Measurements from ENCODE around the gene ESR1.
A peak's percentile ranks its signal among the peaks of the same experiment; 100 is the strongest.

ESR1 gene

DNA sequence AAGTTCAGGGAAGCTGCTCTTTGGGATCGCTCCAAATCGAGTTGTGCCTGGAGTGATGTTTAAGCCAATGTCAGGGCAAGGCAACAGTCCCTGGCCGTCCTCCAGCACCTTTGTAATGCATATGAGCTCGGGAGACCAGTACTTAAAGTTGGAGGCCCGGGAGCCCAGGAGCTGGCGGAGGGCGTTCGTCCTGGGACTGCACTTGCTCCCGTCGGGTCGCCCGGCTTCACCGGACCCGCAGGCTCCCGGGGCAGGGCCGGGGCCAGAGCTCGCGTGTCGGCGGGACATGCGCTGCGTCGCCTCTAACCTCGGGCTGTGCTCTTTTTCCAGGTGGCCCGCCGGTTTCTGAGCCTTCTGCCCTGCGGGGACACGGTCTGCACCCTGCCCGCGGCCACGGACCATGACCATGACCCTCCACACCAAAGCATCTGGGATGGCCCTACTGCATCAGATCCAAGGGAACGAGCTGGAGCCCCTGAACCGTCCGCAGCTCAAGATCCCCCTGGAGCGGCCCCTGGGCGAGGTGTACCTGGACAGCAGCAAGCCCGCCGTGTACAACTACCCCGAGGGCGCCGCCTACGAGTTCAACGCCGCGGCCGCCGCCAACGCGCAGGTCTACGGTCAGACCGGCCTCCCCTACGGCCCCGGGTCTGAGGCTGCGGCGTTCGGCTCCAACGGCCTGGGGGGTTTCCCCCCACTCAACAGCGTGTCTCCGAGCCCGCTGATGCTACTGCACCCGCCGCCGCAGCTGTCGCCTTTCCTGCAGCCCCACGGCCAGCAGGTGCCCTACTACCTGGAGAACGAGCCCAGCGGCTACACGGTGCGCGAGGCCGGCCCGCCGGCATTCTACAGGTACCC, at the start of gene ESR1:
Gene ESR1, plus strand, starts transcription at position 170 of the 858 bp plus-strand sequence. Its CDS starts 231 bp downstream, at position 401.
- H3K9me3 Mint-ChIP-seq, result no peaks in the 10 kb centered on the region
- H3K4me3 Mint-ChIP-seq, result peak within 1 kb of the TSS; percentile 58
- ATAC-seq (replicated peaks; ENCODE audit: extremely low read depth, poor library complexity, severe bottlenecking), result no peak
- H3K27me3 Mint-ChIP-seq, result peaks cover 85% of the 10 kb centered on the region
- H3K4me1 Mint-ChIP-seq, result peaks cover 13% of the 10 kb centered on the region
- no peaks in the 10 kb centered on the region for H3K36me3 Mint-ChIP-seq (ENCODE audit: insufficient read depth)
- no peak for DNase-seq (ENCODE audit: low spot score in 2 of 2)
- H3K27ac Mint-ChIP-seq (ENCODE audit: low read depth), result no peak within 1 kb of the TSS

DNA sequence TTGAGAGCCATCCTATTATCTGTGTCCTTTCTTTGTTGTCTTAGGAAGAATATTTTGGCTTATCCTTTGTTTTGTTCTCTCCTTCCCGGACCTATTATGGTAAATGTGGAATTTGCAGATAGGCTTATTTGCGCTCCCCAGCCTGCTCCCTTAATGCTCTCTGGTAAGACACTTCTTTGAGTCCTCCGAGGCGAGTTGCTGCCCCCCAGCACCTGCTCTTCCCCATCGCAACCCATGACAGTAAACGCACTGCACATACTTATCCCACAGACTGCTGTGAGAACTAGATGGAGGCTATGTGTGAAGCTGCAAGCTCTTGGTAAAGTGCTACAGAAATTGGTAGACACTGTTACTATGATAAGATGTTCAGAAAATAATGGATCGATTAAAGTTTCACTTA, 47.0 kb upstream of the ESR1 start:
- no peaks in the 10 kb centered on the region for H3K36me3 Mint-ChIP-seq (ENCODE audit: insufficient read depth)
- DNase-seq (ENCODE audit: low spot score in 2 of 2) (no peak), ATAC-seq (replicated peaks; ENCODE audit: extremely low read depth, poor library complexity, severe bottlenecking) (no peak)
- H3K27me3 Mint-ChIP-seq, result peaks cover 10% of the 10 kb centered on the region
- no peak overlapping the region for H3K27ac Mint-ChIP-seq (ENCODE audit: low read depth)
- no peak overlapping the region for H3K4me3 Mint-ChIP-seq
- H3K4me1 Mint-ChIP-seq, result peaks cover 8% of the 10 kb centered on the region
- no peaks in the 10 kb centered on the region for H3K9me3 Mint-ChIP-seq

DNA sequence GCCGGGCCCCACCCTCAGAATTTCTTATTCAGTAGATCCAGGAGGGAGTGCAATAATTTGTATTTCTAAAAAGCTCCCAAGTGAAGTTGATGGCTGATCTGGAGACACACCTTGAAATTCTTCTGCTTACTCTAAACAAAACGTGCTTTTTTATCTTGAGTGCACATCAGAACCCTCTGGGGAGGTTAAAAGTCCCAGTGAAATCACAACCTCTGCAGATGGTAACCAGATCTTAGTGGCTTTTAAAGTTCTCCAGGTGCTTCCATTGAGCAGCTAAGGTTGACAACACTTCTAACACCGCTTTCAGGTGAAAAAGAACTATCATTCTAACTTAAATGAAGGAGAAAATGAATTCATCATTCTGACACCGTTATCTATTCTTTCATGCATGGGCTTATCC, 45.6 kb upstream of the ESR1 start:
- H3K9me3 Mint-ChIP-seq, result no peaks in the 10 kb centered on the region
- peaks cover 14% of the 10 kb centered on the region for H3K27me3 Mint-ChIP-seq
- DNase-seq (ENCODE audit: low spot score in 2 of 2) (no peak), ATAC-seq (replicated peaks; ENCODE audit: extremely low read depth, poor library complexity, severe bottlenecking) (no peak)
- peaks cover 8% of the 10 kb centered on the region for H3K4me1 Mint-ChIP-seq
- no peak overlapping the region for H3K4me3 Mint-ChIP-seq
- no peaks in the 10 kb centered on the region for H3K36me3 Mint-ChIP-seq (ENCODE audit: insufficient read depth)
- no peak overlapping the region for H3K27ac Mint-ChIP-seq (ENCODE audit: low read depth)

DNA sequence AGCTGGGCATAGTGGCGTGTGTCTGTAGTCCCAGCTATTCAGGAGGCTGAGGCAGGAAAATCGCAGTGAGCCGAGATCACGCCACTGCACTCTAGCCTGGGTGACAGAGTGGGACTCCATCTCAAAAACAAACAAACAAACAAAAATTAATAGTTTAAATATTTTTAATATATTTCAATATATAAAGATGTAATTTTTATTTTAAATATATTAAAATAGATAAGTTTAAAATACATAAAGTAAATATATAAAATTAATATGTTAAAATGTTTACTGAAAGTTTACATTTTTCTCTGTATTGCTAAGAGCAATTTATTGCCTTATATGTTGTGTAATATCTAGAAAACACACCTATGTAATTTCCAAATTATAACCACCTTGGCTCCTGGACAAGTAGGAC, 44.7 kb upstream of the ESR1 start:
- Mint-ChIP-seq H3K27me3 (peaks cover 24% of the 10 kb centered on the region), H3K4me1 (peaks cover under 1% of the 10 kb centered on the region), H3K27ac (ENCODE audit: low read depth) (no peak overlapping the region), H3K9me3 (no peaks in the 10 kb centered on the region), H3K36me3 (ENCODE audit: insufficient read depth) (no peaks in the 10 kb centered on the region), H3K4me3 (no peak overlapping the region)
- ATAC-seq (replicated peaks; ENCODE audit: extremely low read depth, poor library complexity, severe bottlenecking) (no peak), DNase-seq (ENCODE audit: low spot score in 2 of 2) (no peak)

DNA sequence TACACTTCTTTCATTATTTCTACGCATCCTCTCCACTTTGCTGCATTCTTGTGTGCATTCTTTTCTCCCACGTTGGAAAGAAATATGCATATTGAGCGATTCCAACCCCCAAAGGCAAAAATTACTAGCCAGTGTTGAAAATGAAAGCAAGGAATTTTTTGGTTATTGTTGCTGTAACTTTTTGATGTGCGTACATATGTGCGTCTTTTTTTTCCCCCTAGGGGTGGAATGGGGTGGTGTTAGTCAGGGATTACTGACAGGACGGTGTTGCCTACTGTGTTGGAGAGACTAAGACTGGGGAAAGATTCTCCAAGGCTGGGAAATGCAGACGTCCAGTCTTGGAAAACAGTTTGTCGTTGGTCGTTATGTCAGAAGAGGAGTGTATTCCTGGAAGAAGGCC, 44.2 kb upstream of the ESR1 start:
- Mint-ChIP-seq H3K27ac (ENCODE audit: low read depth) (no peak overlapping the region), H3K4me3 (no peak overlapping the region), H3K9me3 (no peaks in the 10 kb centered on the region), H3K4me1 (no peaks in the 10 kb centered on the region), H3K36me3 (ENCODE audit: insufficient read depth) (no peaks in the 10 kb centered on the region), H3K27me3 (peaks cover 29% of the 10 kb centered on the region)
- ATAC-seq (replicated peaks; ENCODE audit: extremely low read depth, poor library complexity, severe bottlenecking) (no peak), DNase-seq (ENCODE audit: low spot score in 2 of 2) (no peak)

DNA sequence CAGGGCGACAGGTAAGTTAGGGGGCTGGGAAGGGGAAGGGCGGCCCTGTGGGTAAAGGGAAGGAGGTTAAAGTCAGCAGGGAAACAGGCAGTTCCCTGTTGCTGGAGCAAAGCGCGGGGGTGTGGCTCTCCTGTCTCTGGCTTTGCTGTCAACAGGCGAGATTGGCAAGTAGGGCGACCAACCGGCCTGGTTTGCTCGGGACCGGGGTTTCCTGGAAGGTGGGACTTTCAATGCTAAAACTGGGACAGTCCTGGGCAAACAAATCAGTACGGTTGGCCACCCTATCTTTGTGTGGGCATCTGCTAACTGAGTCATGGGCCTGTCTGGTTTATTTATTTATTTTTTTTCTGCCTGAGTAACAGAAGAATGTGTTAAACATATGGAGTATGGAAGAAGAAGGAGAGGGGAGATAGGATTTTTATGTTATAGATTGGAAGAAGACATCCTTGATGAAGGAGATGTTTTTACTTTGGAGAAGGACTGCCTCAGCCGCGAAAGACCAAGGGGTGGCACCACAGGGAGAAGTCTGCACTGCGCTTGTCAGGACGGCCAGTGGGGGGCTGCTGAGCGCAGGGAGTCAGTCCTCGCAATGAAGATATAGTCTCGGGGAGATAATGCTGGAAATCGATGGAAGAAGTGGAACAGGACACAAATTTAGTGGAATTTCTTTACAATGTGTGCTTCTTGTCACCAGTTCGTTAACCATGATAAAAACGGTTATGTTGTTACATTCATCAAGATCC, 43.4 kb upstream of the ESR1 start:
- H3K4me1 Mint-ChIP-seq, result no peaks in the 10 kb centered on the region
- DNase-seq (ENCODE audit: low spot score in 2 of 2) (no peak), ATAC-seq (replicated peaks; ENCODE audit: extremely low read depth, poor library complexity, severe bottlenecking) (peak; percentile 62)
- no peaks in the 10 kb centered on the region for H3K36me3 Mint-ChIP-seq (ENCODE audit: insufficient read depth)
- H3K27ac Mint-ChIP-seq (ENCODE audit: low read depth), result no peak overlapping the region
- peaks cover 36% of the 10 kb centered on the region for H3K27me3 Mint-ChIP-seq
- no peaks in the 10 kb centered on the region for H3K9me3 Mint-ChIP-seq
- H3K4me3 Mint-ChIP-seq, result peak overlapping the region; percentile 17

DNA sequence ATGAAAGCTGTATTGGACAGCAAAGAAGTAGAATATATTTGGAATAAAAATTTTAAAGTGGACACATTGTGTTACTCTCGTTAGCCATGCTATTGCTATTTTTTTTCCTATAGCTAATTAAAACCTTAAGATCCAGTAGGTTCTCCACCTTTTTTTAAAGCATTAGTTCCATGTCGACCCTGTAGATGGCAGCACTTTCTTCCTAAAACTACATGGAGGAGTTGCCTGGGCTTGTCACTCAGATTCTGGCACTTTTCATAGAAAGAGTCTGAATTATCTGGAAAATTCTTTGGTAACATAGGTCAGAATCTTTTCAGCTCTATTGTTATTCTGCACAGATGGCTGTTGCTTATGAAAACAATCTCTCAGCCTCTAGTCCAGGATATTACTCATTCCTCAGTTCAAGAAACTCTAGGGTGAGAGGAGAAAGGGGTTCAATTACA, 42.0 kb upstream of the ESR1 start:
- H3K9me3 Mint-ChIP-seq, result no peaks in the 10 kb centered on the region
- ATAC-seq (replicated peaks; ENCODE audit: extremely low read depth, poor library complexity, severe bottlenecking), result no peak
- H3K27me3 Mint-ChIP-seq, result peaks cover 47% of the 10 kb centered on the region
- no peaks in the 10 kb centered on the region for H3K4me1 Mint-ChIP-seq
- no peak overlapping the region for H3K27ac Mint-ChIP-seq (ENCODE audit: low read depth)
- H3K36me3 Mint-ChIP-seq (ENCODE audit: insufficient read depth), result no peaks in the 10 kb centered on the region
- peak in 1 of 2 donors; percentile 19 for DNase-seq (ENCODE audit: low spot score in 2 of 2)
- no peak overlapping the region for H3K4me3 Mint-ChIP-seq

DNA sequence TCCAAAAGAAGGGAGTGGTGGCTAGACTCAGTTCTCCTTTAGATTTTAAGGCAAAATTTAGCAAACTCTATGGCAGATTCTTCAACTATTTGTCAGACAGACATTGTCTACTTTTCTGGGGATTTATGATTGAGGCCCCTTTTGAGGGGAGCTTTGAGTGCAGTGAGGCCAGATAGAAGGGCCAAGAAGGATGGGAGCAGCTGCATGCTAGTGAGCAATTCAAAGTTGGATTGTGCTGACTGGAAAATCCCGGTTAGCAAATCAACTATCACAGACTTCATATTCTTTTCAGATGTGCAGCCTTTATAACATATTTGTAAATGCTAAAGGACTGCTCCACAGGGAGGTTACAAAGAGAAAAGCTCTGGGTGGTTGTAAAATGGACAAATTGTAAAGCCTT, 35.0 kb upstream of the ESR1 start:
- H3K36me3 Mint-ChIP-seq (ENCODE audit: insufficient read depth), result peaks cover 2% of the 10 kb centered on the region
- no peaks in the 10 kb centered on the region for H3K9me3 Mint-ChIP-seq
- DNase-seq (ENCODE audit: low spot score in 2 of 2), result no peak
- H3K4me3 Mint-ChIP-seq, result no peak overlapping the region
- ATAC-seq (replicated peaks; ENCODE audit: extremely low read depth, poor library complexity, severe bottlenecking), result no peak
- peaks cover 52% of the 10 kb centered on the region for H3K27me3 Mint-ChIP-seq
- no peak overlapping the region for H3K27ac Mint-ChIP-seq (ENCODE audit: low read depth)
- no peaks in the 10 kb centered on the region for H3K4me1 Mint-ChIP-seq

DNA sequence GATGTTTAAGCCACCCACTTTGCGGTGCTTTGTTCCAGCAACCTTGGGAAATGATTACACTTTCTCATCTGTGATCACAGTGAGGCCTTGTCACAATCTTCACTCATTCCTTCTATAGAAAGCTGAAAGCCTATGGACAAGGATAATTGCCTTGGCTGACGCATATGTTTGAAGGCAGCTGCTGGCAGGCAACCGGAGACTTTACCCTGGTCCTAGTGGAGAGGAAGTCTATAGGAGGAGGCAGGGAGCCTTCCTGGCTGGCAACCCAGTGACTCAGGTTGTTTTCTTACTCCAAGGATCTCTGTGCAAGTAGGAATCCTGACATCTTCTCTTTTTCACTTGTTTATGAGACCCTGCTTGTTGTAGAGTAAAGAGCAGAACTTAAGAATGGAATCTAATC, 34.1 kb upstream of the ESR1 start:
- Mint-ChIP-seq H3K4me1 (no peaks in the 10 kb centered on the region), H3K4me3 (no peak overlapping the region), H3K27me3 (peaks cover 45% of the 10 kb centered on the region), H3K27ac (ENCODE audit: low read depth) (no peak overlapping the region), H3K36me3 (ENCODE audit: insufficient read depth) (peaks cover 2% of the 10 kb centered on the region), H3K9me3 (no peaks in the 10 kb centered on the region)
- DNase-seq (ENCODE audit: low spot score in 2 of 2) (no peak), ATAC-seq (replicated peaks; ENCODE audit: extremely low read depth, poor library complexity, severe bottlenecking) (no peak)

DNA sequence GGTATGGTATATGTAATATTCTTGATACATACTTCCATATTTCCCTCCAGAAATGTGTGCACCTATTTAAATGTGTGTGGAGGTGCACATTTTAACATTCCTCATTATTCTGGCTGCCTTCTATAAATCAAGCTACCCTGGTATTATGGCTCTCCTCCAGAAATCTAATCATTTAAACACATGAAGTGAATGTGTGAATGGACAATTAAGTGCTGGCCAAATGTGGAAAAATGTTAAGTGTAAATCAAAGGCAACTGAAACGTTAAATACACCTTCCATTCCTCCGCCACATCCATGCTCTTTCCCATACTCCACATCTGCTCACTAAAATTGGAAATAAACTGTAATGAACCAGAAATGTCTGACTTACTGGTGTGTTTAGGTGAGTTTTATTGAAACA, 24.9 kb upstream of the ESR1 start:
- no peaks in the 10 kb centered on the region for H3K4me1 Mint-ChIP-seq
- no peaks in the 10 kb centered on the region for H3K9me3 Mint-ChIP-seq
- no peak overlapping the region for H3K27ac Mint-ChIP-seq (ENCODE audit: low read depth)
- ATAC-seq (replicated peaks; ENCODE audit: extremely low read depth, poor library complexity, severe bottlenecking) (no peak), DNase-seq (ENCODE audit: low spot score in 2 of 2) (no peak)
- H3K4me3 Mint-ChIP-seq, result no peak overlapping the region
- H3K36me3 Mint-ChIP-seq (ENCODE audit: insufficient read depth), result no peaks in the 10 kb centered on the region
- peaks cover 22% of the 10 kb centered on the region for H3K27me3 Mint-ChIP-seq

DNA sequence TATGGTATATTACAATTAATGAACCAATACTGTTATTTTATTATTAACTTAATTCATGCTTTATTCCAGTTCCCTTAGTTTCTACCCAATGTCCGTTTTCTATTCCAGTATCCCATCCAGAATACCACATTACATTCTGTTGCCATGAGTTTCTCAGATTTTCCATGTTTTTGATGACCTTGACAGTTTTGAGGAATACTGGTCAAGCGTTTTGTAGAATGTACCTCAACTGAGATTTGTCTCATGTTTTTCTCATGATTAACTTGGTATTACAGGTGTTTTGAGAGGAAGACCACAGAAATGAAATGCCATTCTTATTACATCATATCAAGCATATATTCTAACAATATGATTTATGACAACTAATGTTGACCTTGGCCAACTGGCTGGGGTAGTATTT, 23.8 kb upstream of the ESR1 start:
- no peaks in the 10 kb centered on the region for H3K9me3 Mint-ChIP-seq
- H3K27ac Mint-ChIP-seq (ENCODE audit: low read depth), result no peak overlapping the region
- no peaks in the 10 kb centered on the region for H3K4me1 Mint-ChIP-seq
- H3K36me3 Mint-ChIP-seq (ENCODE audit: insufficient read depth), result no peaks in the 10 kb centered on the region
- ATAC-seq (replicated peaks; ENCODE audit: extremely low read depth, poor library complexity, severe bottlenecking), result no peak
- peaks cover 29% of the 10 kb centered on the region for H3K27me3 Mint-ChIP-seq
- no peak for DNase-seq (ENCODE audit: low spot score in 2 of 2)
- H3K4me3 Mint-ChIP-seq, result no peak overlapping the region

DNA sequence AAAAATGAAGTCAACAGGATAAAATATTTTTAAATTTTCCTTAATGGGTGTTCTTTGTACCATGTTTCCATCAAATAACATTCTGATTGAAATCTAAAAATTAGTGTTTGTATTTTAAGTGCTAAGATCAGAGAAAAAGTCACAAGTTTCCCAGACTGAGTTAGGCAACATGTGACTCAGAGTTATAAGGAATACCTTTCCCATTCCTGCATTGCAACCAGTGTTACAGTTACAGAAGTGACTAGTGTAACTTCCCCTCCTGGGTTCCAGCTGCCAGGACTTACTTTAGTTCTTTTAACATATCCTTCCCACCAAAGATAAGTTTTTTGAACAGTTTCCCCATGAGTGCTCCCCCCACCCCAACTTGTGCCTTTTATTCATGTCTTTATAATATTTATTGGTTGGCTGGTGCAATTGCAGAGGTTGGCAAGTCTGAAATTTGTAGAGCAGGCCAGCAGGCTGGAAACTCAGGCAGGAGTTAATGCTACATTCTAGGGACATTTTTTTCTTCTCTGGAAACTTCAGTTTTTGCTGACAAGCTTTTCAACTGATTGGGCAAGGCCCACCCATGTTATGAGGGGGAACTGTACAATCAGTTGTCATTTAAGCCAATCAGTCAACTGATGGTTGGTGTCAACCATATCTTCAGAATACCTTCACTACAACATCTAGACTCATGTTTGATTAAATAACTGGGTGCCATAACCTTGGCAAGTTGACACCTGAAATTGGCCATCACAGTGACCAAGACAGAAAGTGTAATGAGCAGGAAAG, 22.9 kb upstream of the ESR1 start:
- no peaks in the 10 kb centered on the region for H3K9me3 Mint-ChIP-seq
- ATAC-seq (replicated peaks; ENCODE audit: extremely low read depth, poor library complexity, severe bottlenecking) (no peak), DNase-seq (ENCODE audit: low spot score in 2 of 2) (no peak)
- no peaks in the 10 kb centered on the region for H3K4me1 Mint-ChIP-seq
- no peak overlapping the region for H3K4me3 Mint-ChIP-seq
- H3K27ac Mint-ChIP-seq (ENCODE audit: low read depth), result no peak overlapping the region
- peaks cover 29% of the 10 kb centered on the region for H3K27me3 Mint-ChIP-seq
- H3K36me3 Mint-ChIP-seq (ENCODE audit: insufficient read depth), result no peaks in the 10 kb centered on the region

Data from central memory CD8-positive, alpha-beta T cell (primary cell).